Stomach (tissue), 9 donors: Measurements from ENCODE around the gene PGM5. TPM values are rescaled to one million over a fixed set of nuclear protein-coding genes. Genes with fewer than 3 reads are reported as not detected.

Experiments used
- DNase-seq, 2 donors: peaks; one replicate each; pipeline versions ENCODE4 v3.0.0 to v3.0.0-alpha.2; 2013 to 2019
- H3K27ac ChIP-seq, 5 donors: fragments of 200-600 bp in 4 of 5; sonication (generic) in 4 of 5; one replicate each; pipeline ENCODE4 v1.5.1; 2013 to 2019; ENCODE audit warnings: mild to moderate bottlenecking in 1 of 5, moderate library complexity in 1 of 5
- H3K27me3 ChIP-seq, 3 donors: fragments of 200-600 bp; sonication (generic); one replicate each; pipeline ENCODE4 v1.5.1; 2017 to 2019; ENCODE audit warnings: mixed run types in 1 of 3
- H3K36me3 ChIP-seq, 4 donors: fragments of 200-600 bp; sonication (generic); 1 replicate in 3 of 4; 2 replicates in 1 of 4; pipeline ENCODE4 v1.5.1; 2016 to 2019
- H3K4me1 ChIP-seq, 4 donors: fragments of 200-600 bp; sonication (generic); one replicate each; pipeline ENCODE4 v1.5.1; 2016 to 2019
- H3K4me3 ChIP-seq, 4 donors: fragments of 200-600 bp; sonication (generic) in 3 of 4; one replicate each; pipeline ENCODE4 v1.5.1; 2016 to 2019; ENCODE audit warnings: mild to moderate bottlenecking in 1 of 4
- H3K9me3 ChIP-seq, 4 donors: fragments of 200-600 bp; sonication (generic); one replicate each; pipeline ENCODE4 v1.5.1; 2016 to 2019
- CTCF ChIP-seq, 7 experiments: fragments of 450-650 bp in 4 of 7; fragments of 200-600 bp in 3 of 7; sonication (generic) in 3 of 7; IDR thresholded peaks; one replicate each; pipeline ENCODE4 v1.5.1; 2016 to 2019; ENCODE audit warnings: antibody characterized with exemption in 7 of 7, control low read depth in 2 of 7, mild to moderate bottlenecking in 1 of 7
- EP300 ChIP-seq: sonication (generic); formaldehyde crosslinking; IDR thresholded peaks from one replicate; pipeline ENCODE4 v1.6.1; 2017; ENCODE audit warnings: antibody characterized with exemption
- POLR2A ChIP-seq, 4 donors: fragments of 450-650 bp; IDR thresholded peaks; one replicate each; pipeline ENCODE4 v1.6.1; 2016; ENCODE audit warnings: antibody characterized with exemption in 4 of 4, control low read depth in 2 of 4, mild to moderate bottlenecking in 1 of 4, moderate library complexity in 1 of 4
- POLR2AphosphoS5 ChIP-seq, 3 donors: sonication (generic); formaldehyde crosslinking; IDR thresholded peaks; one replicate each; pipeline ENCODE4 v1.6.1; 2016; ENCODE audit warnings: antibody characterized with exemption in 3 of 3
- WGBS, 5 donors: extraction: QIAGEN DNeasy Blood & Tissue Kit in 3 of 5; methylation state at CpG; one replicate each; pipeline versions ENCODE4 v1.1.5 to v1.1.7; 2013 to 2018; 5-methylcytosine and 5-hydroxymethylcytosine counted together
- intact Hi-C: fragments of 100-400 bp; cut with DNase I; formaldehyde crosslinking; loops from one replicate; pipeline ENCODE4 v1.15.1; 2023; ENCODE audit warnings: low total_unique reads
- polyA plus RNA-seq, 3 donors: library from polyadenylated mRNA; stranded (reverse); fragments of 200-250 nt; gene quantifications; one replicate each; pipeline ENCODE4 v1.2.3, GENCODE V29; 2013
- total RNA-seq, 5 donors: library from RNA; depleted of rRNA; stranded (reverse); fragments of >200 nt; gene quantifications; one replicate each; pipeline versions ENCODE4 v1.1.0 to v1.2.3, GENCODE V29; 2014 to 2016
- donor health status: healthy with polysubstance abuse.
- donor health status: Bipolar disorder and iron deficiency.
- donor health status: healthy.

Gene PGM5
- total and polyA plus RNA-seq, 8 donors: 10.6 to 145 (median 62.2) TPM

- H3K27me3 ChIP-seq: no peaks in the 10 kb centered on the region
- H3K9me3 ChIP-seq: no peaks in the 10 kb centered on the region
- TF ChIP-seq POLR2AphosphoS5 (IDR thresholded peaks at IDR 0.05) (no peak), POLR2A (IDR thresholded peaks at IDR 0.05) (no peak), CTCF (IDR thresholded peaks at IDR 0.05) (no peak), EP300 (no peak)
- no peak for DNase-seq
- intact Hi-C loops: no loop called here
- H3K27ac ChIP-seq: peak overlapping the region in 3 of 5 donors; percentile 2 to 77 (median 43)
- H3K36me3 ChIP-seq: no peaks in the 10 kb centered on the region
- H3K4me1 ChIP-seq: peaks cover 0 to 28% (median 10%) of the 10 kb centered on the region in 4 donors
- 57 to 78% (median 60%) methylated on average over 1 of the region's 1 CpG for WGBS, 5 donors
- no peak overlapping the region for H3K4me3 ChIP-seq
Measured at GRCh38 chr9:68426755-68427154, 70.3 kb downstream of the PGM5 start.

- intact Hi-C loops: no loop called here
- no peaks in the 10 kb centered on the region for H3K9me3 ChIP-seq
- H3K27me3 ChIP-seq: no peaks in the 10 kb centered on the region
- TF ChIP-seq POLR2AphosphoS5 (IDR thresholded peaks at IDR 0.05) (no peak), POLR2A (IDR thresholded peaks at IDR 0.05) (no peak), EP300 (no peak), CTCF (IDR thresholded peaks at IDR 0.05) (no peak)
- H3K4me3 ChIP-seq: no peak overlapping the region
- H3K4me1 ChIP-seq: peaks cover 0 to 28% (median 13%) of the 10 kb centered on the region in 4 donors
- peak overlapping the region in 3 of 5 donors; percentile 2 to 77 (median 43) for H3K27ac ChIP-seq
- no peaks in the 10 kb centered on the region for H3K36me3 ChIP-seq
- DNase-seq: peak in 1 of 2 donors; percentile 27
Measured at GRCh38 chr9:68427216-68427977, 71.0 kb downstream of the PGM5 start.

- Histone ChIP-seq H3K27me3 (no peaks in the 10 kb centered on the region), H3K4me3 (no peak overlapping the region), H3K4me1 (peaks cover 0 to 33% (median 15%) of the 10 kb centered on the region in 4 donors), H3K27ac (peak overlapping the region in 2 of 5 donors; percentile 2 to 77), H3K9me3 (no peaks in the 10 kb centered on the region), H3K36me3 (no peaks in the 10 kb centered on the region)
- no peak for TF ChIP-seq EP300
- TF ChIP-seq POLR2A (IDR thresholded peaks at IDR 0.05): no peak
- no peak for TF ChIP-seq CTCF (IDR thresholded peaks at IDR 0.05)
- TF ChIP-seq POLR2AphosphoS5 (IDR thresholded peaks at IDR 0.05): no peak
- DNase-seq: no peak
- WGBS, 5 donors: 44 to 92% (median 46%) methylated on average over 2 of the region's 2 CpGs
- intact Hi-C loops: no loop called here
Measured at GRCh38 chr9:68428481-68428880, 72.1 kb downstream of the PGM5 start.

- intact Hi-C loops: no loop called here
- Histone ChIP-seq H3K4me3 (no peak overlapping the region), H3K27ac (peak overlapping the region in 1 of 5 donors; percentile 77), H3K27me3 (no peaks in the 10 kb centered on the region), H3K4me1 (peaks cover 0 to 38% (median 16%) of the 10 kb centered on the region in 4 donors), H3K36me3 (no peaks in the 10 kb centered on the region), H3K9me3 (no peaks in the 10 kb centered on the region)
- TF ChIP-seq CTCF (IDR thresholded peaks at IDR 0.05) (no peak), POLR2A (IDR thresholded peaks at IDR 0.05) (no peak), EP300 (no peak), POLR2AphosphoS5 (IDR thresholded peaks at IDR 0.05) (no peak)
- WGBS, 5 donors: 79 to 94% (median 85%) methylated on average over 2 of the region's 2 CpGs
- no peak for DNase-seq
Measured at GRCh38 chr9:68429631-68430030, 73.2 kb downstream of the PGM5 start.
